ENCODE data around the gene TMEM255B.

- no peak for TF ChIP-seq GATA3 (IDR thresholded peaks at IDR 0.05; ENCODE audit: low read depth, low read length)
- TF ChIP-seq GATA2 (IDR thresholded peaks at IDR 0.05; ENCODE audit: low read depth, low read length), result no peak
Observed at GRCh38 chr13:113759525-113760137, 605 bp downstream of the TMEM255B start.
